H9 (cell line): ENCODE measurements around the gene PLK2. TPM values are rescaled to one million over a fixed set of nuclear protein-coding genes. Genes with fewer than 3 reads are reported as not detected.

Experiments
- DNase-seq: peaks from one replicate; pipeline ENCODE4 v3.0.0-alpha.2; 2017
- H2AFZ ChIP-seq: one replicate; pipeline ENCODE4 v1.6.1; 2013; ENCODE audit warnings: mild to moderate bottlenecking, low read length, control low read depth, moderate library complexity
- H2AK5ac ChIP-seq: 2 replicates; pipeline ENCODE4 v1.6.1; 2013; ENCODE audit warnings: low read length, control low read depth, mixed read lengths; ENCODE audit not compliant: insufficient read length
- H2BK120ac ChIP-seq: one replicate; pipeline ENCODE4 v1.6.1; 2013; ENCODE audit warnings: low read depth, mild to moderate bottlenecking, low read length, control low read depth, inconsistent platforms; ENCODE audit not compliant: poor library complexity, severe bottlenecking
- H2BK12ac ChIP-seq: 2 replicates; pipeline ENCODE4 v1.6.1; 2013; ENCODE audit warnings: low read length, control low read depth, mixed read lengths, low read depth; ENCODE audit not compliant: insufficient read length
- H2BK15ac ChIP-seq: 2 replicates; pipeline ENCODE4 v1.6.1; 2013; ENCODE audit warnings: low read depth, low read length, control low read depth
- H2BK20ac ChIP-seq: one replicate; pipeline ENCODE4 v1.6.1; 2013; ENCODE audit warnings: low read depth, mild to moderate bottlenecking, low read length, control low read depth, inconsistent platforms; ENCODE audit not compliant: poor library complexity, severe bottlenecking
- H2BK5ac ChIP-seq: 2 replicates; pipeline ENCODE4 v1.6.1; 2013; ENCODE audit warnings: low read length, control low read depth, mixed read lengths; ENCODE audit not compliant: insufficient read length
- H3K14ac ChIP-seq: 2 replicates; pipeline ENCODE4 v1.6.1; 2013; ENCODE audit warnings: low read length, control low read depth; ENCODE audit not compliant: insufficient read depth
- H3K18ac ChIP-seq: 2 replicates; pipeline ENCODE4 v1.6.1; 2013; ENCODE audit warnings: low read depth, mild to moderate bottlenecking, mixed read lengths, low read length, control low read depth; ENCODE audit not compliant: insufficient read length
- H3K23ac ChIP-seq: 2 replicates; pipeline ENCODE4 v1.6.1; 2013; ENCODE audit warnings: low read length, control low read depth, mixed read lengths, low read depth; ENCODE audit not compliant: insufficient read length
- H3K23me2 ChIP-seq: 2 replicates; pipeline ENCODE4 v1.6.1; 2013; ENCODE audit warnings: low read depth, mild to moderate bottlenecking, mixed read lengths, low read length, control low read depth; ENCODE audit not compliant: insufficient read length, poor library complexity, severe bottlenecking
- H3K27ac ChIP-seq: 2 replicates; pipeline ENCODE4 v1.5.1; 2013; ENCODE audit warnings: low read length, control low read depth, mixed read lengths, low read depth; ENCODE audit not compliant: insufficient read length
- H3K27me3 ChIP-seq: 2 replicates; pipeline ENCODE4 v1.6.1; 2013; ENCODE audit warnings: low read length, control low read depth, inconsistent platforms; ENCODE audit not compliant: insufficient read depth
- H3K4ac ChIP-seq: 2 replicates; pipeline ENCODE4 v1.6.1; 2013; ENCODE audit warnings: low read depth, mild to moderate bottlenecking, control low read depth, inconsistent platforms, low read length, moderate library complexity
- H3K4me1 ChIP-seq: 2 replicates; pipeline ENCODE4 v1.6.1; 2013; ENCODE audit warnings: low read length, control low read depth, inconsistent platforms; ENCODE audit not compliant: insufficient read depth
- H3K4me2 ChIP-seq: 2 replicates; pipeline ENCODE4 v1.6.1; 2013; ENCODE audit warnings: low read length, control low read depth, mixed read lengths; ENCODE audit not compliant: insufficient read length, insufficient read depth
- H3K56ac ChIP-seq: 2 replicates; pipeline ENCODE4 v1.6.1; 2013; ENCODE audit warnings: low read depth, mild to moderate bottlenecking, mixed read lengths, low read length, control low read depth; ENCODE audit not compliant: insufficient read length
- H3K79me1 ChIP-seq: 2 replicates; pipeline ENCODE4 v1.6.1; 2013; ENCODE audit warnings: low read depth, mild to moderate bottlenecking, moderate library complexity, low read length, control low read depth, inconsistent platforms; ENCODE audit not compliant: insufficient read depth, poor library complexity, severe bottlenecking
- H3K79me2 ChIP-seq: 2 replicates; pipeline ENCODE4 v1.6.1; 2013; ENCODE audit warnings: low read length, control low read depth, inconsistent platforms; ENCODE audit not compliant: insufficient read depth
- H3K9ac ChIP-seq: 2 replicates; pipeline ENCODE4 v1.6.1; 2013; ENCODE audit warnings: low read length, control low read depth, mixed read lengths; ENCODE audit not compliant: insufficient read length; ENCODE audit errors: extremely low read depth
- H3K9me3 ChIP-seq: one replicate; pipeline ENCODE4 v1.6.1; 2013; ENCODE audit warnings: low read depth, low read length, inconsistent platforms; ENCODE audit not compliant: control insufficient read depth
- H3T11ph ChIP-seq: one replicate; pipeline ENCODE4 v1.6.1; 2013; ENCODE audit warnings: mild to moderate bottlenecking, low read length, control low read depth, inconsistent platforms
- H4K20me1 ChIP-seq: one replicate; pipeline ENCODE4 v1.6.1; 2013; ENCODE audit not compliant: control insufficient read depth, insufficient read length, insufficient read depth
- H4K5ac ChIP-seq: 2 replicates; pipeline ENCODE4 v1.6.1; 2013; ENCODE audit warnings: low read depth, mild to moderate bottlenecking, mixed read lengths, low read length, control low read depth; ENCODE audit not compliant: insufficient read length
- H4K8ac ChIP-seq: replicated peaks from 2 replicates; pipeline ENCODE4 v1.6.1; 2013; ENCODE audit warnings: low read length, control low read depth, mixed read lengths, low read depth; ENCODE audit not compliant: insufficient read length
- H4K91ac ChIP-seq: 2 replicates; pipeline ENCODE4 v1.6.1; 2013; ENCODE audit warnings: low read depth, mild to moderate bottlenecking, moderate library complexity, mixed read lengths, low read length, control low read depth; ENCODE audit not compliant: insufficient read length
- H3K27ac Mint-ChIP-seq, 3 experiments: 2 replicates in 2 of 3; 3 replicates in 1 of 3; pipeline ENCODE4 v1.8.0; 2020 to 2021; ENCODE audit warnings: mixed read lengths in 3 of 3, mild to moderate bottlenecking in 1 of 3, moderate library complexity in 1 of 3
- H3K27me3 Mint-ChIP-seq: 2 replicates; pipeline ENCODE4 v1.8.0; 2021; ENCODE audit warnings: low read depth, mild to moderate bottlenecking, moderate library complexity, mixed read lengths
- H3K36me3 Mint-ChIP-seq, 3 experiments: 2 replicates in 2 of 3; 3 replicates in 1 of 3; pipeline ENCODE4 v1.8.0; 2020 to 2021; ENCODE audit warnings: low read depth in 3 of 3, mixed read lengths in 3 of 3; ENCODE audit not compliant: insufficient read depth in 1 of 3
- H3K4me1 Mint-ChIP-seq, 2 experiments: 2 replicates each; pipeline ENCODE4 v1.8.0; 2020; ENCODE audit warnings: mixed read lengths in 2 of 2
- H3K4me3 Mint-ChIP-seq, 2 experiments: 2 replicates in 1 of 2; 3 replicates in 1 of 2; pipeline ENCODE4 v1.8.0; 2020 to 2021; ENCODE audit warnings: mild to moderate bottlenecking in 2 of 2, mixed read lengths in 2 of 2, moderate library complexity in 1 of 2
- H3K9me3 Mint-ChIP-seq, 2 experiments: 2 replicates in 1 of 2; 3 replicates in 1 of 2; pipeline ENCODE4 v1.8.0; 2020; ENCODE audit warnings: mild to moderate bottlenecking in 2 of 2, mixed read lengths in 2 of 2, moderate library complexity in 1 of 2
- WGBS: extraction: QIAGEN DNeasy Blood & Tissue Kit; methylation state at CpG from one replicate; pipeline ENCODE4 v1.1.7; 2013; ENCODE audit warnings: missing lambda C conversion rate, low lambda C conversion rate, mixed read lengths; ENCODE audit not compliant: insufficient read length; ENCODE audit errors: extremely low coverage; 5-methylcytosine and 5-hydroxymethylcytosine counted together
- total RNA-seq: library from RNA; stranded (reverse); gene quantifications from 2 replicates; pipeline ENCODE4 v1.2.1, GENCODE V29; 2021
- TF ChIP-seq, protein P1 (sequence below): fragments of 200-600 bp; sonication (generic); conservative IDR thresholded peaks from 3 replicates; pipeline ENCODE4 v1.8.0; 2021; ENCODE audit warnings: antibody characterized with exemption, mild to moderate bottlenecking

Gene PLK2
- total RNA-seq, 1 experiment from 2014 or later, result 26.2 TPM

DNA sequence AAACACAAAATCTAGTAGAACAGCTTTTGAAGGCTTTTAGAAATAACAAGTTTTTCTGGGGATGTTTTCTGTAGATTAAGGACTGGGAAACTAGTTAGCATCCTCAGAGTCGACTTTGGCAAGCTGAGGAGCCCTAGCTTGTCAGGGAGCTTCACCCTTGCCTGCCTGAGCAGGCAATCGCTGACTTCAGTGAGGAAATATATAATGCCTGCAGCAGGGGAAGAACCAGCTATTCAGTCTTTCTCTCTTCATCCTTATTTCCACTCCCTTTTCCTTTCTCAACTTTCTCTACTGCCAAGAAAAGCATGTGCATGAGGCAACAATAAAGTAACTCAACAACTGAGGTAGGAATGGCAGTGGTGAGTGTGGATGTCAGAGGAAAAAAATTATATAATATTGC is 54.7 kb downstream of the PLK2 start:
- Histone ChIP-seq H3K9me3 (no peaks in the 10 kb centered on the region), H3K27ac (no peak overlapping the region), H2BK15ac (no peak overlapping the region), H2BK20ac (no peak overlapping the region), H2AK5ac (no peak overlapping the region), H3K4ac (no peak overlapping the region), H3K56ac (no peak overlapping the region), H3K14ac (no peak overlapping the region), H4K8ac (no peak overlapping the region), H3K79me1 (no peaks in the 10 kb centered on the region), H3K79me2 (no peaks in the 10 kb centered on the region), H3K23me2 (no peaks in the 10 kb centered on the region), H3K9ac (no peak overlapping the region), H2BK120ac (no peak overlapping the region), H4K5ac (no peak overlapping the region), H3K23ac (no peak overlapping the region), H2AFZ (no peak overlapping the region), H4K20me1 (no peaks in the 10 kb centered on the region), H3K4me2 (no peak overlapping the region), H4K91ac (no peak overlapping the region), H3K27me3 (no peaks in the 10 kb centered on the region), H2BK12ac (no peak overlapping the region), H3K4me1 (peaks cover 21% of the 10 kb centered on the region), H3K18ac (no peak overlapping the region), H3T11ph (no peak overlapping the region), H2BK5ac (no peak overlapping the region)
- Mint-ChIP-seq H3K36me3 (no peaks in the 10 kb centered on the region), H3K27ac (no peak overlapping the region; a peak in 1 of 7 replicates), H3K27me3 (no peaks in the 10 kb centered on the region; the same call in 1 of the 2 replicates), H3K4me1 (peaks cover 31 to 54% of the 10 kb centered on the region in 2 experiments), H3K4me3 (no peak overlapping the region), H3K9me3 (no peaks in the 10 kb centered on the region; a peak in 1 of 5 replicates)
- no CpG with 5 or more reads among the region's 2 CpGs for WGBS
- no peak for DNase-seq
- TF ChIP-seq, protein P1, sequence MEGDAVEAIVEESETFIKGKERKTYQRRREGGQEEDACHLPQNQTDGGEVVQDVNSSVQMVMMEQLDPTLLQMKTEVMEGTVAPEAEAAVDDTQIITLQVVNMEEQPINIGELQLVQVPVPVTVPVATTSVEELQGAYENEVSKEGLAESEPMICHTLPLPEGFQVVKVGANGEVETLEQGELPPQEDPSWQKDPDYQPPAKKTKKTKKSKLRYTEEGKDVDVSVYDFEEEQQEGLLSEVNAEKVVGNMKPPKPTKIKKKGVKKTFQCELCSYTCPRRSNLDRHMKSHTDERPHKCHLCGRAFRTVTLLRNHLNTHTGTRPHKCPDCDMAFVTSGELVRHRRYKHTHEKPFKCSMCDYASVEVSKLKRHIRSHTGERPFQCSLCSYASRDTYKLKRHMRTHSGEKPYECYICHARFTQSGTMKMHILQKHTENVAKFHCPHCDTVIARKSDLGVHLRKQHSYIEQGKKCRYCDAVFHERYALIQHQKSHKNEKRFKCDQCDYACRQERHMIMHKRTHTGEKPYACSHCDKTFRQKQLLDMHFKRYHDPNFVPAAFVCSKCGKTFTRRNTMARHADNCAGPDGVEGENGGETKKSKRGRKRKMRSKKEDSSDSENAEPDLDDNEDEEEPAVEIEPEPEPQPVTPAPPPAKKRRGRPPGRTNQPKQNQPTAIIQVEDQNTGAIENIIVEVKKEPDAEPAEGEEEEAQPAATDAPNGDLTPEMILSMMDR, result no peak
